IMR-90 (cell line): ENCODE data around the gene ZNF43. TPM values are rescaled to one million over a fixed set of nuclear protein-coding genes. Genes with fewer than 3 reads are reported as not detected.
"Not testable (repeated sequence)": the region's sequence is repeated elsewhere in the genome, so short reads cannot be mapped to it uniquely, and the experiment has no call there.

Experiments used
- ATAC-seq: fragments of 200-7000 bp; cut with Tn5 transposase; 2 replicates; pipeline ENCODE4 v1.9.1; 2020; ENCODE audit warnings: low read depth, mild to moderate bottlenecking, moderate library complexity
- BruUV-seq: library from RNA; stranded (reverse); fragments of 400-500 nt; replicated peaks from 2 replicates; lab custom pipeline; 2021; lab: Mats Ljungman, UMichigan
- CTCF ChIA-PET: fragments of 300-600 bp; formaldehyde crosslinking; extraction: SDS; loops from one replicate; lab custom pipeline; 2021; ENCODE audit warnings: antibody characterized with exemption; lab: Yijun Ruan, JAX
- POLR2A ChIA-PET: fragments of 300-600 bp; sonication (Branson Sonifier 250); formaldehyde crosslinking; loops from one replicate; lab custom pipeline; 2022; ENCODE audit warnings: antibody characterized with exemption; ENCODE audit not compliant: unreplicated experiment; lab: Charles Lee
- DNase-seq: peaks from one replicate; pipeline ENCODE4 v3.0.0; 2013
- H2AFZ ChIP-seq: replicated peaks from 2 replicates; pipeline ENCODE3; 2013; ENCODE audit warnings: low read length, mild to moderate bottlenecking; ENCODE audit not compliant: poor library complexity
- H2AK5ac ChIP-seq: 2 replicates; pipeline ENCODE4 v1.6.1; 2013; ENCODE audit warnings: low read depth, low read length, inconsistent platforms
- H2AK9ac ChIP-seq: replicated peaks from 2 replicates; pipeline ENCODE3; 2013; ENCODE audit warnings: mild to moderate bottlenecking, low read depth, low read length, moderate library complexity; ENCODE audit not compliant: poor library complexity
- H2BK120ac ChIP-seq: 2 replicates; pipeline ENCODE4 v1.6.1; 2013; ENCODE audit warnings: low read depth, low read length, inconsistent platforms
- H2BK15ac ChIP-seq: 3 replicates; pipeline ENCODE4 v1.6.1; 2013; ENCODE audit warnings: low read depth, low read length, inconsistent platforms
- H2BK20ac ChIP-seq: 2 replicates; pipeline ENCODE4 v1.6.1; 2013; ENCODE audit warnings: low read depth, mild to moderate bottlenecking, inconsistent platforms, low read length, moderate library complexity
- H2BK5ac ChIP-seq: 2 replicates; pipeline ENCODE4 v1.6.1; 2013; ENCODE audit warnings: mild to moderate bottlenecking, low read depth, low read length, inconsistent platforms; ENCODE audit not compliant: poor library complexity, severe bottlenecking
- H3K14ac ChIP-seq: replicated peaks from 2 replicates; pipeline ENCODE4 v1.6.1; 2013; ENCODE audit warnings: low read depth, low read length, inconsistent platforms
- H3K18ac ChIP-seq: 2 replicates; pipeline ENCODE4 v1.6.1; 2013; ENCODE audit warnings: low read depth, low read length, control low read depth
- H3K23ac ChIP-seq: 2 replicates; pipeline ENCODE4 v1.6.1; 2013; ENCODE audit warnings: low read depth, low read length, inconsistent platforms
- H3K27ac ChIP-seq: 2 replicates; pipeline ENCODE4 v1.5.1; 2013; ENCODE audit warnings: mild to moderate bottlenecking, control low read depth, low read length; ENCODE audit not compliant: insufficient read depth
- H3K27me3 ChIP-seq: 2 replicates; pipeline ENCODE4 v1.6.1; 2013; ENCODE audit warnings: low read length; ENCODE audit not compliant: control insufficient read depth, insufficient read depth
- H3K36me3 ChIP-seq: 2 replicates; pipeline ENCODE4 v1.6.1; 2013; ENCODE audit warnings: low read length, mixed read lengths; ENCODE audit not compliant: control insufficient read depth, insufficient read depth
- H3K4ac ChIP-seq: 2 replicates; pipeline ENCODE4 v1.6.1; 2013; ENCODE audit warnings: low read depth, low read length, inconsistent platforms
- H3K4me1 ChIP-seq: 2 replicates; pipeline ENCODE4 v1.6.1; 2013; ENCODE audit warnings: low read length, mixed read lengths; ENCODE audit not compliant: control insufficient read depth, insufficient read depth
- H3K4me2 ChIP-seq: 2 replicates; pipeline ENCODE4 v1.6.1; 2013; ENCODE audit warnings: low read depth, mild to moderate bottlenecking, control low read depth, low read length, moderate library complexity
- H3K4me3 ChIP-seq: 2 replicates; pipeline ENCODE4 v1.5.1; 2013; ENCODE audit warnings: low read depth, mild to moderate bottlenecking, control low read depth, low read length, moderate library complexity; ENCODE audit not compliant: insufficient read depth
- H3K56ac ChIP-seq: 2 replicates; pipeline ENCODE4 v1.6.1; 2013; ENCODE audit warnings: low read length, inconsistent platforms; ENCODE audit not compliant: insufficient read depth; ENCODE audit errors: extremely low read depth
- H3K79me1 ChIP-seq, 2 experiments: 2 replicates each; pipeline ENCODE4 v1.6.1; 2013; ENCODE audit warnings: low read length in 2 of 2, inconsistent platforms in 1 of 2, low read depth in 1 of 2
- H3K9ac ChIP-seq: 2 replicates; pipeline ENCODE4 v1.6.1; 2013; ENCODE audit warnings: low read depth, low read length, control low read depth
- H3K9me1 ChIP-seq: 2 replicates; pipeline ENCODE4 v1.6.1; 2013; ENCODE audit warnings: low read length, inconsistent platforms; ENCODE audit not compliant: insufficient read depth
- H3K9me3 ChIP-seq: 2 replicates; pipeline ENCODE4 v1.6.1; 2013; ENCODE audit warnings: low read length; ENCODE audit not compliant: control insufficient read depth, insufficient read depth
- H4K20me1 ChIP-seq: 2 replicates; pipeline ENCODE4 v1.6.1; 2013; ENCODE audit warnings: low read length, inconsistent platforms; ENCODE audit not compliant: insufficient read depth
- H4K5ac ChIP-seq: 2 replicates; pipeline ENCODE4 v1.6.1; 2013; ENCODE audit warnings: mild to moderate bottlenecking, low read depth, low read length, control low read depth
- H4K8ac ChIP-seq, 2 experiments: 2 replicates each; pipeline ENCODE4 v1.6.1; 2013; ENCODE audit warnings: low read depth in 2 of 2, low read length in 2 of 2, control low read depth in 1 of 2, inconsistent platforms in 1 of 2
- H4K91ac ChIP-seq: 2 replicates; pipeline ENCODE4 v1.6.1; 2013; ENCODE audit warnings: low read depth, low read length, inconsistent platforms; ENCODE audit not compliant: insufficient read depth
- NFE2L2 ChIP-seq: fragments of 150-350 bp; IDR thresholded peaks from 2 replicates; pipeline ENCODE4 v1.6.1; 2016; ENCODE audit warnings: low read depth, mild to moderate bottlenecking, low read length
- POLR2A ChIP-seq: IDR thresholded peaks from 2 replicates; pipeline ENCODE4 v1.6.1; 2012; ENCODE audit warnings: mild to moderate bottlenecking, low read depth, low read length
- RFX5 ChIP-seq: IDR thresholded peaks from 2 replicates; pipeline ENCODE4 v1.8.0; 2012; ENCODE audit warnings: low read depth, mild to moderate bottlenecking, low read length, moderate library complexity
- WGBS, 2 experiments: methylation state at CpG; one replicate each; pipeline versions ENCODE4 v1.1.5 to v1.1.7; 2013; ENCODE audit warnings: missing lambda C conversion rate in 2 of 2; ENCODE audit not compliant: insufficient read length in 1 of 2; ENCODE audit errors: extremely low coverage in 2 of 2; 5-methylcytosine and 5-hydroxymethylcytosine counted together
- dilution Hi-C: fragments of 300-500 bp; cut with HindIII; formaldehyde crosslinking; loops from one replicate; pipeline ENCODE4 v1.14.3; 2018; ENCODE audit warnings: low sequenced_read_pairs; ENCODE audit not compliant: unreplicated experiment
- in situ Hi-C: fragments of 300-500 bp; cut with MboI; formaldehyde crosslinking; loops from 3 replicates; pipeline ENCODE4 v1.14.3; 2019; ENCODE audit warnings: low sequenced_read_pairs, inconsistent platforms, mixed read lengths
- intact Hi-C: fragments of 100-400 bp; cut with micrococcal nuclease; formaldehyde crosslinking; loops from 2 replicates; pipeline ENCODE4 v1.10.0; 2022
- polyA plus RNA-seq, 3 experiments: library from polyadenylated mRNA; depleted of rRNA; stranded (reverse); fragments of >200 nt; gene quantifications; 2 replicates each; pipeline ENCODE4 v1.2.3, GENCODE V29; 2012; ENCODE audit warnings: low replicate concordance in 1 of 3
- total RNA-seq: library from RNA; depleted of rRNA; stranded (reverse); fragments of >200 nt; gene quantifications from 2 replicates; pipeline ENCODE4 v1.2.3, GENCODE V29; 2012

ZNF43 gene
- total and polyA plus RNA-seq, 2 of the 4 experiments (the other 2 are of a cell fraction): 2.9 to 8.8 TPM

DNA sequence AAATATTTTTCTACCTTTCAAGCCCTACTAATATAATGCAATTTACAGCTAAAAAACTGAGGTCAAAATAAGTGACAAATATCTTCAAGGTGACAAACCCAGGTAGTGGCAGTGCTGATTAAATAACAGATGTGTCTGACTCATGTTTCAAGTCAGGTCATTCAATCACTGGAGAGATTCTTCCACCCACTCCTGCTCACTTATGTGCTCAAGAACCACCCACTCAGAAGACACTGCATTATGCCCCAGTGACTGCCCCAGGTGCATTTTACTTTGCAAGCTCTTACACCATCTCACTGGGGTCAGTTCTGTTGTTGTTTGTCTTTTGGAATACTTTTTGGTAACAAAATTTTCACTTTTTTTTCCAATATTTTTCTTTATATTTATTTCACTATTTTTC is 70.8 kb downstream of the ZNF43 start:
- H3K14ac ChIP-seq: no peak overlapping the region
- peaks cover 23% of the 10 kb centered on the region for H3K36me3 ChIP-seq
- intact Hi-C loops (loop anchor here (5.0 kb wide), 1 partner anchor 72 kb away; the partner anchor contains the start of gene ZNF43), in situ Hi-C loops (no loop called here), dilution Hi-C loops (no loop called here)
- H3K23ac ChIP-seq: no peak overlapping the region
- ATAC-seq (no peak), DNase-seq (no peak)
- H3K4me3 ChIP-seq: no peak overlapping the region
- no peak overlapping the region for H2AFZ ChIP-seq
- H2BK15ac ChIP-seq: no peak overlapping the region
- peaks cover 1 to 4% of the 10 kb centered on the region in 2 experiments; a peak in 1 of 4 replicates for H3K79me1 ChIP-seq
- no peak overlapping the region for H2BK120ac ChIP-seq
- H3K4ac ChIP-seq: no peak overlapping the region
- no peak overlapping the region for H3K4me2 ChIP-seq
- H4K8ac ChIP-seq: no peak overlapping the region
- no peak overlapping the region for H2BK5ac ChIP-seq
- no TSS peak for BruUV-seq
- no peak overlapping the region for H4K91ac ChIP-seq
- H3K9ac ChIP-seq: no peak overlapping the region
- no peak overlapping the region for H2AK5ac ChIP-seq
- no peaks in the 10 kb centered on the region for H3K9me3 ChIP-seq
- H4K20me1 ChIP-seq: no peaks in the 10 kb centered on the region
- CTCF ChIA-PET: no interaction called here
- no peaks in the 10 kb centered on the region for H3K9me1 ChIP-seq
- H3K18ac ChIP-seq: no peak overlapping the region
- no peak overlapping the region for H3K27ac ChIP-seq
- no peak overlapping the region for H4K5ac ChIP-seq
- H2BK20ac ChIP-seq: no peak overlapping the region
- no peaks in the 10 kb centered on the region for H3K27me3 ChIP-seq
- no peak overlapping the region for H2AK9ac ChIP-seq
- POLR2A ChIA-PET: no interaction called here
- TF ChIP-seq NFE2L2 (no peak), POLR2A (no peak), RFX5 (no peak)
- no peaks in the 10 kb centered on the region for H3K4me1 ChIP-seq
- no peak overlapping the region for H3K56ac ChIP-seq

DNA sequence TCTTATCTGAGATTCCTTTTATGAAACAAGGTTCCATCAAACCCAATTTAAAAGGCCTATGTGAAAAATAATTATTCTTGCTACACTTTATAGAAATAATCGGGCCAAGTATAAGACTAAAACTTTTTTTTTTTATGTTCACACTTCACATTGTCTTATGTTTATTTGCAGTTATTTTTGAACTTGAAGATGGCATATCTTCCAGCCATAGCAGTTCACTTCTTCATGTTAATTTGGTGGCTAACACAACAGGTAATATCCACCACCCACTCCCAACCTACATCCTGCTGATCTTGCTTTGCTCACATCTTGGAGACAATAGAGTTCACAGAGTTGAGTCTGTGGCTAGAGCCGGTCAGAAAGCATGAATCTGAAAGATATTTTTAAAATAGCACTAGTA is 74.4 kb downstream of the ZNF43 start:
- H2AK5ac ChIP-seq, H3K18ac ChIP-seq, H4K20me1 ChIP-seq, H3K9ac ChIP-seq, H3K9me1 ChIP-seq, H3K14ac ChIP-seq, H4K91ac ChIP-seq, in situ Hi-C loops, H2BK5ac ChIP-seq, DNase-seq, CTCF ChIA-PET, ATAC-seq, H3K4me2 ChIP-seq, BruUV-seq, H3K4ac ChIP-seq, H3K79me1 ChIP-seq, POLR2A ChIA-PET, H3K27ac ChIP-seq, intact Hi-C loops, H3K23ac ChIP-seq, H2BK15ac ChIP-seq, H3K9me3 ChIP-seq, H3K4me1 ChIP-seq, H4K5ac ChIP-seq, dilution Hi-C loops, H4K8ac ChIP-seq, H3K4me3 ChIP-seq, H3K56ac ChIP-seq, H2BK120ac ChIP-seq, H2BK20ac ChIP-seq, H2AFZ ChIP-seq, H2AK9ac ChIP-seq, H3K27me3 ChIP-seq: not testable (repeated sequence)
- no CpG with 5 or more reads among the region's 2 CpGs for WGBS, 2 experiments
- peaks cover 43% of the 10 kb centered on the region for H3K36me3 ChIP-seq
